ENCODE measurements around the gene TIMM23. TPM values are rescaled to one million over a fixed set of nuclear protein-coding genes. Genes with fewer than 3 reads are reported as not detected.
"Not testable (repeated sequence)": the region's sequence is repeated elsewhere in the genome, so short reads cannot be mapped to it uniquely, and the experiment has no call there.

The TIMM23 gene
- total RNA-seq, 4 donors from 2014 or later = 42.1 to 89.0 (median 68.6) TPM

GRCh38 chr10:45983538-45984186, 11.4 kb downstream of the TIMM23 start:
- ATAC-seq (ENCODE audit: low FRiP score); DNase-seq (ENCODE audit: low spot score): not testable (repeated sequence)

- not testable (repeated sequence) for ATAC-seq (ENCODE audit: low FRiP score); DNase-seq (ENCODE audit: low spot score)
These were observed 12.2 kb downstream of the TIMM23 start for GRCh38 chr10:45984473-45984872.

GRCh38 chr10:45985590-45985989, 13.3 kb downstream of the TIMM23 start:
- not testable (repeated sequence) for ATAC-seq (ENCODE audit: low FRiP score); DNase-seq (ENCODE audit: low spot score)

GRCh38 chr10:45997557-45997956, 25.3 kb downstream of the TIMM23 start:
- ATAC-seq (ENCODE audit: low FRiP score) (no peak), DNase-seq (ENCODE audit: low spot score) (no peak)
- no peak for TF ChIP-seq CTCF (IDR thresholded peaks at IDR 0.05)

GRCh38 chr10:45997994-45998763, 25.9 kb downstream of the TIMM23 start:
- TF ChIP-seq CTCF (IDR thresholded peaks at IDR 0.05) = no peak
- DNase-seq (ENCODE audit: low spot score) (no peak), ATAC-seq (ENCODE audit: low FRiP score) (no peak)

GRCh38 chr10:45999955-46000354, 27.7 kb downstream of the TIMM23 start:
- not testable (repeated sequence) for ATAC-seq (ENCODE audit: low FRiP score); DNase-seq (ENCODE audit: low spot score)

- no peak for DNase-seq (ENCODE audit: low spot score)
- no peak for ATAC-seq (ENCODE audit: low FRiP score)
- no peak for TF ChIP-seq CTCF (IDR thresholded peaks at IDR 0.05)
These were observed 28.2 kb downstream of the TIMM23 start for GRCh38 chr10:46000538-46000937.

- no peak for TF ChIP-seq CTCF (IDR thresholded peaks at IDR 0.05)
- ATAC-seq (ENCODE audit: low FRiP score) = no peak
These were observed 29.0 kb downstream of the TIMM23 start for GRCh38 chr10:46001187-46001756.

GRCh38 chr10:46002189-46002687, 29.9 kb downstream of the TIMM23 start:
- ATAC-seq (ENCODE audit: low FRiP score) = not testable (repeated sequence)

More at GRCh38 chr10:46001187-46001756, 29.0 kb downstream of the TIMM23 start:
- DNase-seq (ENCODE audit: low spot score) = no peak

More at GRCh38 chr10:46002189-46002687, 29.9 kb downstream of the TIMM23 start:
- not testable (repeated sequence) for DNase-seq (ENCODE audit: low spot score)
